Erythroblast (primary cell): ENCODE results near the gene NT5DC2.

Experiments used
- GATA1 ChIP-seq: IDR thresholded peaks from 2 replicates; pipeline ENCODE4 v1.6.1; 2011; ENCODE audit warnings: low read depth, mild to moderate bottlenecking, control low read depth, low read length, moderate library complexity
- POLR2A ChIP-seq: IDR thresholded peaks from 2 replicates; pipeline ENCODE4 v1.6.1; 2011; ENCODE audit warnings: mild to moderate bottlenecking, low read length

DNA sequence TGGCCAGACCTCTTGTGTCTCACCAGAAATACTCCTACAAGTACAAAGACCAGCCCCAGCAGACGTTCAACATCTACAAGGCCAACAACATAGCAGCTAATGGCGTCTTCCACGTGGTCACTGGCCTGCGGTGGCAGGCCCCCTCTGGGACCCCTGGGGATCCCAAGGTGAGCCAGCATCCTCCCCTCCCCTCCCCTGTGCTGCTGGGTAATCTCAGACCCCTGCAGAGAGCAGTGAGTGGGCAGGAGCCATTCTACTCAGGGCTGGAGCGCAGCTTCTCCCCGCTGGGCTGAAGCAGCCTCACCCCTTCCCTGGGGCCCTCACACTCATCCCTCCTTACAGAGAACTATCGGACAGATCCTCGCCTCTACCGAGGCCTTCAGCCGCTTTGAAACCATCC lies 28.7 kb downstream of the NT5DC2 start:
- TF ChIP-seq POLR2A = no peak
- no peak for TF ChIP-seq GATA1
